ENCODE results near the gene SLC27A4. TPM values are rescaled to one million over a fixed set of nuclear protein-coding genes. Genes with fewer than 3 reads are reported as not detected.

The SLC27A4 gene
- total RNA-seq, 1 donor from 2014 or later, result 9.4 TPM

- Histone ChIP-seq H3K9me3 (ENCODE audit: control insufficient read depth in 3 of 3, low read length in 3 of 3) (no peaks in the 10 kb centered on the region), H3K27me3 (ENCODE audit: control insufficient read depth in 3 of 3, insufficient read depth in 3 of 3, low read length in 3 of 3) (no peaks in the 10 kb centered on the region), H3K27ac (ENCODE audit: low read depth, low read length) (peak overlapping the region; percentile 92), H3K9ac (ENCODE audit: low read depth in 1 of 3, low read length in 3 of 3) (peak overlapping the region; percentile 87 to 99 (median 95)), H3K4me3 (ENCODE audit: low read length in 3 of 3) (peak overlapping the region; percentile 100), H3K4me1 (ENCODE audit: control insufficient read depth in 3 of 3, insufficient read depth in 3 of 3, low read length in 3 of 3) (peaks cover 13 to 23% (median 16%) of the 10 kb centered on the region in 3 donors), H3K36me3 (ENCODE audit: control insufficient read depth in 3 of 3, insufficient read depth in 3 of 3, low read length in 3 of 3) (peaks cover 7 to 9% (median 9%) of the 10 kb centered on the region in 3 donors)
These were observed 31.3 kb downstream of the SLC27A4 start for GRCh38 chr9:128371630-128372117.

DNA sequence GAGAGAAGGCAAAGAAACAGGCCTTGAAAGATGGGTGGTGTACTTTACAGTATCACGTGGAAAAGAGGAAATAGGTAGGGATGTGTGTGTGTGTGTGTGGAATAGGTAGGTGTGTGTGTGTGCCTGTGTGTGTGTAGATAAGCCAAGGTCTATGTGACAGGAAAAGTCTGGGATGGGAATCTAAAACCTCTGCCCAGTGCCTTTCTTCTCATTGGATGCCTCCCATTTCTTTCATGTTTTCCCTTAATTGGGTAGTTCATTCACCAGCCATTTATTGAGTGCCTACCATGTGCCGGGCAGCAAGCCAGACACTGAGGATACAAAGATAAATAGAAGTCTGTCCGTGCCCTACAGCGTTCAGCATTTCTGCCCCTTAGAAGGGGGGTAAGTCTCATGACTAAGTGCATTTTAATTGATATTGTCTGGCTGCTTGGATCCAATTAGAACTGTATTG, 31.9 kb downstream of the SLC27A4 start:
- no peaks in the 10 kb centered on the region for H3K27me3 ChIP-seq (ENCODE audit: control insufficient read depth in 3 of 3, insufficient read depth in 3 of 3, low read length in 3 of 3)
- H3K4me3 ChIP-seq (ENCODE audit: low read length in 3 of 3), result peak overlapping the region; percentile 100
- peak overlapping the region; percentile 87 to 99 (median 95) for H3K9ac ChIP-seq (ENCODE audit: low read depth in 1 of 3, low read length in 3 of 3)
- peaks cover 7 to 9% (median 9%) of the 10 kb centered on the region in 3 donors for H3K36me3 ChIP-seq (ENCODE audit: control insufficient read depth in 3 of 3, insufficient read depth in 3 of 3, low read length in 3 of 3)
- no peak overlapping the region for H3K27ac ChIP-seq (ENCODE audit: low read depth, low read length)
- no peaks in the 10 kb centered on the region for H3K9me3 ChIP-seq (ENCODE audit: control insufficient read depth in 3 of 3, low read length in 3 of 3)
- peaks cover 13 to 23% (median 16%) of the 10 kb centered on the region in 3 donors for H3K4me1 ChIP-seq (ENCODE audit: control insufficient read depth in 3 of 3, insufficient read depth in 3 of 3, low read length in 3 of 3)

DNA sequence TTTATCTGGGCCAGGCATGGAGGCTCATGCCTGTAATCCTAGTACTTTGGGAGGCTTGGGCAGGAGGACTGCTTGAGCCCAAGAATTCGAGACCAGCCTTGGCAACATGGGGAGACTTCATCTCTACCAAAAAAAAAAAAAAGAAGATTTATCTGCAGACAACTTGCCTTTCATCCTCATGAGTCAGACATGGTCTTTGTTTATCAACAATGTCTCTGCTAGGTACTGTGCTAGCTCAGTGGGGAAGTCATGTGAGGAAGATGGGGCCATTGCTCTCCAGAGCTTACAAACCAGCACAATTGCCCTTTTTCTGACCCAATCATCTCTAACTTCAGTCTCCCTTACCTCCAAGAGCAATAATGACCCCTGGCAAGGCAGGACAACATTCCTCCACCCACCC, 32.5 kb downstream of the SLC27A4 start:
- no peak overlapping the region for H3K4me3 ChIP-seq (ENCODE audit: low read length in 3 of 3)
- no peaks in the 10 kb centered on the region for H3K27me3 ChIP-seq (ENCODE audit: control insufficient read depth in 3 of 3, insufficient read depth in 3 of 3, low read length in 3 of 3)
- H3K9ac ChIP-seq (ENCODE audit: low read depth in 1 of 3, low read length in 3 of 3), result no peak overlapping the region
- H3K36me3 ChIP-seq (ENCODE audit: control insufficient read depth in 3 of 3, insufficient read depth in 3 of 3, low read length in 3 of 3), result peaks cover 7 to 11% (median 9%) of the 10 kb centered on the region in 3 donors
- H3K4me1 ChIP-seq (ENCODE audit: control insufficient read depth in 3 of 3, insufficient read depth in 3 of 3, low read length in 3 of 3), result peaks cover 13 to 23% (median 16%) of the 10 kb centered on the region in 3 donors
- H3K9me3 ChIP-seq (ENCODE audit: control insufficient read depth in 3 of 3, low read length in 3 of 3), result no peaks in the 10 kb centered on the region
- no peak overlapping the region for H3K27ac ChIP-seq (ENCODE audit: low read depth, low read length)

DNA sequence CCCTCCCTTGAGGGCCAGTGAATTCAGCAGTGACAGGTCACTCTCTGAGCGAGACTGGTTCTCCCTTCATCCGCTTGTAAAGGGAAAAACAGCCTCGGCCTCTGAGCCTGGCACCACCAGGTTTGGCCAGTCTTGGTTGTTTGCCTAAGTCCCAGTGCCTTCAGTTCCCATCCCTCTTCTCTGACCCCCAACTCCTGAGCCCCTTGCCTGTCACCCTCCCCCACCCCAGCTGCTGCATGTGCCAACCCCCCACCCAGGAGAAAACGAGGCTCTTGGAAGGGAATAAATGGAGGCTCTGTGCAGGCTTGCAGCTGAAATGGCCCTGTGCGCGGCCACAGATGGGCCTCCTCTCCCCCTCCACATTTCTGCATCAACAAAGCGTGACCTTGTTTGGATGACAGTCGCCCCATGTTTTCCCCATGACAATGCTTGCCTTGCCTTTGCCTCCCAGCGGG, 33.9 kb downstream of the SLC27A4 start:
- Histone ChIP-seq H3K9ac (ENCODE audit: low read depth in 1 of 3, low read length in 3 of 3) (no peak overlapping the region), H3K4me3 (ENCODE audit: low read length in 3 of 3) (no peak overlapping the region), H3K27me3 (ENCODE audit: control insufficient read depth in 3 of 3, insufficient read depth in 3 of 3, low read length in 3 of 3) (no peaks in the 10 kb centered on the region), H3K9me3 (ENCODE audit: control insufficient read depth in 3 of 3, low read length in 3 of 3) (no peaks in the 10 kb centered on the region), H3K27ac (ENCODE audit: low read depth, low read length) (no peak overlapping the region), H3K4me1 (ENCODE audit: control insufficient read depth in 3 of 3, insufficient read depth in 3 of 3, low read length in 3 of 3) (peaks cover 13 to 23% (median 16%) of the 10 kb centered on the region in 3 donors), H3K36me3 (ENCODE audit: control insufficient read depth in 3 of 3, insufficient read depth in 3 of 3, low read length in 3 of 3) (peaks cover 10 to 19% (median 13%) of the 10 kb centered on the region in 3 donors)

- no peak overlapping the region for H3K9ac ChIP-seq (ENCODE audit: low read depth in 1 of 3, low read length in 3 of 3)
- no peaks in the 10 kb centered on the region for H3K27me3 ChIP-seq (ENCODE audit: control insufficient read depth in 3 of 3, insufficient read depth in 3 of 3, low read length in 3 of 3)
- no peak overlapping the region for H3K27ac ChIP-seq (ENCODE audit: low read depth, low read length)
- peaks cover 9 to 17% (median 12%) of the 10 kb centered on the region in 3 donors for H3K4me1 ChIP-seq (ENCODE audit: control insufficient read depth in 3 of 3, insufficient read depth in 3 of 3, low read length in 3 of 3)
- H3K36me3 ChIP-seq (ENCODE audit: control insufficient read depth in 3 of 3, insufficient read depth in 3 of 3, low read length in 3 of 3), result peaks cover 13 to 19% (median 15%) of the 10 kb centered on the region in 3 donors
- no peak overlapping the region for H3K4me3 ChIP-seq (ENCODE audit: low read length in 3 of 3)
- H3K9me3 ChIP-seq (ENCODE audit: control insufficient read depth in 3 of 3, low read length in 3 of 3), result no peaks in the 10 kb centered on the region
These were observed 35.5 kb downstream of the SLC27A4 start for GRCh38 chr9:128375865-128376264.

GRCh38 chr9:128382261-128382660, 41.9 kb downstream of the SLC27A4 start:
- Histone ChIP-seq H3K4me1 (ENCODE audit: control insufficient read depth in 3 of 3, insufficient read depth in 3 of 3, low read length in 3 of 3) (peaks cover 0 to 6% (median 0%) of the 10 kb centered on the region in 3 donors), H3K4me3 (ENCODE audit: low read length in 3 of 3) (no peak overlapping the region), H3K27ac (ENCODE audit: low read depth, low read length) (no peak overlapping the region), H3K9ac (ENCODE audit: low read depth in 1 of 3, low read length in 3 of 3) (no peak overlapping the region), H3K9me3 (ENCODE audit: control insufficient read depth in 3 of 3, low read length in 3 of 3) (no peaks in the 10 kb centered on the region), H3K36me3 (ENCODE audit: control insufficient read depth in 3 of 3, insufficient read depth in 3 of 3, low read length in 3 of 3) (peaks cover 27 to 34% (median 33%) of the 10 kb centered on the region in 3 donors), H3K27me3 (ENCODE audit: control insufficient read depth in 3 of 3, insufficient read depth in 3 of 3, low read length in 3 of 3) (no peaks in the 10 kb centered on the region)

DNA sequence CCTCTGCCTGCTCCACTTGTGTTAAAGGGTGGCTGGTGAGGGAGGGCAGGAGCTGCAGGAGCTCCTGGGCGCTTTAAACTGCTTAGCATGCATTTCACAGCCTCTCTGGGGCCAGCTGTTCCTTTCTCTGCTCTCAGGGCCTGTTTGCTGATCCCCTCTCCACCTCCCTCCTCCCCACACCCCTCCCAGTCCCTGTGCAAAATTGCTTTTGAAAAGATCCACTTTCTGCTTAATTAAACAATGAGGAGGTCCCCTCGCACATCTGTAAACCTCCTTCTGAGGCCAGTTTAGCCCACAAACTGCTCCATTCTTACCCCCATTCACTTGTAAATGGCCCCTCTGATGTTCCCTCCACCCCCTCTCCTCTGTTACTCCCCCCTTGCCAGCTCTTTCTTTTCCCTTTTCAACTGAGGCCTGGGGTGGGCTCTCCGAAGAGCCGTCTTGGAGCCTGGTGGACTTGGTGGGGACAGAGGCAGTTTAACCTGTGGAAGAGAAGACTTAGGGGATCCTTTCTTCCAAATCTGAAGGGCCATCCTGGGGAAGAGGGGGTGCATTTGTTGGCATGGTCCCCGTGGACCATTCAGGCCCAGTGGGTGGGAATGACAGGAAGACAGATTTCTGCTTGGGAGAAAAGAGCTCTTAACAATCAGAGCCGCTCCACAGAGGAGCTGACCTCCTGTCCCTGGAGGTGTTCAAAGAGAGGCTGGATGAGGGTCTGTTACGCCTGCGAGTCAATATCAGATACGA, 42.9 kb downstream of the SLC27A4 start:
- Histone ChIP-seq H3K4me1 (ENCODE audit: control insufficient read depth in 3 of 3, insufficient read depth in 3 of 3, low read length in 3 of 3) (peaks cover 0 to 6% (median 0%) of the 10 kb centered on the region in 3 donors), H3K36me3 (ENCODE audit: control insufficient read depth in 3 of 3, insufficient read depth in 3 of 3, low read length in 3 of 3) (peaks cover 35 to 39% (median 36%) of the 10 kb centered on the region in 3 donors), H3K4me3 (ENCODE audit: low read length in 3 of 3) (no peak overlapping the region), H3K27ac (ENCODE audit: low read depth, low read length) (no peak overlapping the region), H3K27me3 (ENCODE audit: control insufficient read depth in 3 of 3, insufficient read depth in 3 of 3, low read length in 3 of 3) (no peaks in the 10 kb centered on the region), H3K9ac (ENCODE audit: low read depth in 1 of 3, low read length in 3 of 3) (no peak overlapping the region), H3K9me3 (ENCODE audit: control insufficient read depth in 3 of 3, low read length in 3 of 3) (no peaks in the 10 kb centered on the region)

- peak overlapping the region in 1 of 3 donors; percentile 50 for H3K9ac ChIP-seq (ENCODE audit: low read depth in 1 of 3, low read length in 3 of 3)
- H3K36me3 ChIP-seq (ENCODE audit: control insufficient read depth in 3 of 3, insufficient read depth in 3 of 3, low read length in 3 of 3), result peaks cover 40 to 45% (median 41%) of the 10 kb centered on the region in 3 donors
- H3K27ac ChIP-seq (ENCODE audit: low read depth, low read length), result no peak overlapping the region
- no peaks in the 10 kb centered on the region for H3K9me3 ChIP-seq (ENCODE audit: control insufficient read depth in 3 of 3, low read length in 3 of 3)
- no peaks in the 10 kb centered on the region for H3K27me3 ChIP-seq (ENCODE audit: control insufficient read depth in 3 of 3, insufficient read depth in 3 of 3, low read length in 3 of 3)
- peaks cover 0 to 6% (median 0%) of the 10 kb centered on the region in 3 donors for H3K4me1 ChIP-seq (ENCODE audit: control insufficient read depth in 3 of 3, insufficient read depth in 3 of 3, low read length in 3 of 3)
- H3K4me3 ChIP-seq (ENCODE audit: low read length in 3 of 3), result no peak overlapping the region
These were observed 43.5 kb downstream of the SLC27A4 start for GRCh38 chr9:128383791-128384190.

DNA sequence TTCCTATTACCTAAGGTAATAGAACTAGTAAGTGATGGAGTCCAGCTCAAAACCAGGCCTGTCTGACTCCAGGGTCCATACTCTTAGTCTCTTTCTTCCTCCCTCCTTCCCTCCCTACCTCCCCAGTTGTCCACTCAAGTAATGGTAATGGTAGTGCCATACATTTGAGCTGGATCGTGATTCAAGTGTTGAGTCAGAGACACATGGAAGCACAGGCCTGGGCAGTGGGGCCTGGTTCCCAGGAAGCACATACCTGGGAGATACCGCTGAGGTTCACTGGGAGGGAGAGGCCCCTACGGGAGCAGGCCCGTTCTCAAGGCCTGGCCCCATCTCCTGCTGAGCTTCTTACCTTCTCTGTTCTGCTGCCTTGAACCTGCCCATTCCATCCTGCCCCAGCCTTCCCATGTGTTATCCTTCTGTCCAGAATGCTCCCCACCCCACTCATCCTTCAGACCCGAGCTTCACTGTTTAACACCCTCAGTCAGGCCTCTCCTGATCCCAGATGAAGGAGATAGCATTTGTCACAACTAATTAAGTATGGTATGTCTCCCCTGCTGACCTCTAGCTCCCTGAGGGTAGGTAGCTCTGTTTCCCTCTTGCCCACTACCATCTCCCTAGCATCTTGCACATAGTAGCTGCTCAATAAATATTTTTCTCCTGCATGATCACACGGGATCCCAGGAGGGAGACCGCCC, 44.6 kb downstream of the SLC27A4 start:
- Histone ChIP-seq H3K27me3 (ENCODE audit: control insufficient read depth in 3 of 3, insufficient read depth in 3 of 3, low read length in 3 of 3) (no peaks in the 10 kb centered on the region), H3K27ac (ENCODE audit: low read depth, low read length) (no peak overlapping the region), H3K9me3 (ENCODE audit: control insufficient read depth in 3 of 3, low read length in 3 of 3) (no peaks in the 10 kb centered on the region), H3K4me1 (ENCODE audit: control insufficient read depth in 3 of 3, insufficient read depth in 3 of 3, low read length in 3 of 3) (peaks cover 3 to 6% (median 3%) of the 10 kb centered on the region in 3 donors), H3K4me3 (ENCODE audit: low read length in 3 of 3) (no peak overlapping the region), H3K36me3 (ENCODE audit: control insufficient read depth in 3 of 3, insufficient read depth in 3 of 3, low read length in 3 of 3) (peaks cover 48 to 56% (median 49%) of the 10 kb centered on the region in 3 donors), H3K9ac (ENCODE audit: low read depth in 1 of 3, low read length in 3 of 3) (no peak overlapping the region)

Data from skeletal muscle tissue (tissue), 4 donors.